Neural progenitor cell (in vitro differentiated cells): ENCODE results near the gene ABCC3. TPM values are rescaled to one million over a fixed set of nuclear protein-coding genes. Genes with fewer than 3 reads are reported as not detected.

ENCODE experiments used
- DNase-seq: peaks from one replicate; pipeline ENCODE4 v3.0.0-alpha.2; 2016; ENCODE audit warnings: low spot score
- H2AFZ ChIP-seq: fragments of 200-600 bp; sonication (generic); replicated peaks from 2 replicates; pipeline ENCODE4 v1.6.1; 2016; ENCODE audit warnings: antibody characterized with exemption
- H3F3A ChIP-seq: fragments of 200-600 bp; sonication (generic); 2 replicates; pipeline ENCODE4 v1.6.1; 2016; ENCODE audit warnings: antibody characterized with exemption, low read depth
- H3K27ac ChIP-seq: fragments of 200-600 bp; sonication (generic); 2 replicates; pipeline ENCODE4 v1.5.1; 2016; ENCODE audit warnings: mild to moderate bottlenecking
- H3K27me3 ChIP-seq: fragments of 200-600 bp; sonication (generic); 2 replicates; pipeline ENCODE4 v1.6.1; 2016; ENCODE audit warnings: mild to moderate bottlenecking, moderate library complexity
- H3K36me3 ChIP-seq: fragments of 200-600 bp; sonication (generic); 2 replicates; pipeline ENCODE4 v1.5.1; 2016
- H3K4me1 ChIP-seq: fragments of 200-600 bp; sonication (generic); 2 replicates; pipeline ENCODE4 v1.6.1; 2016; ENCODE audit warnings: mixed run types
- H3K4me2 ChIP-seq: fragments of 200-600 bp; sonication (generic); 2 replicates; pipeline ENCODE4 v1.6.1; 2016
- H3K4me3 ChIP-seq: fragments of 200-600 bp; sonication (generic); 2 replicates; pipeline ENCODE4 v1.5.1; 2016
- H3K79me2 ChIP-seq: fragments of 200-600 bp; sonication (generic); 2 replicates; pipeline ENCODE4 v1.6.1; 2016; ENCODE audit warnings: low read depth
- H3K9ac ChIP-seq: fragments of 200-600 bp; sonication (generic); 2 replicates; pipeline ENCODE4 v1.6.1; 2016
- H3K9me3 ChIP-seq: fragments of 200-600 bp; sonication (generic); 2 replicates; pipeline ENCODE4 v1.5.1; 2016; ENCODE audit warnings: low read depth
- H4K20me1 ChIP-seq: fragments of 200-600 bp; sonication (generic); 2 replicates; pipeline ENCODE4 v1.6.1; 2016; ENCODE audit warnings: low read depth
- H3K27ac Mint-ChIP-seq: 3 replicates; pipeline ENCODE4 v1.8.0; 2021; ENCODE audit warnings: mixed read lengths
- H3K27me3 Mint-ChIP-seq: 2 replicates; pipeline ENCODE4 v1.8.0; 2022; ENCODE audit warnings: low read depth, mild to moderate bottlenecking, inconsistent platforms, moderate library complexity, mixed read lengths; ENCODE audit not compliant: insufficient read depth
- H3K36me3 Mint-ChIP-seq: 3 replicates; pipeline ENCODE4 v1.8.0; 2021; ENCODE audit warnings: mixed read lengths
- H3K4me1 Mint-ChIP-seq: 3 replicates; pipeline ENCODE4 v1.8.0; 2021; ENCODE audit warnings: mixed read lengths
- H3K4me3 Mint-ChIP-seq: 3 replicates; pipeline ENCODE4 v1.8.0; 2021; ENCODE audit warnings: mild to moderate bottlenecking, moderate library complexity, mixed read lengths
- H3K9me3 Mint-ChIP-seq: 3 replicates; pipeline ENCODE4 v1.8.0; 2020; ENCODE audit warnings: mixed read lengths
- EZH2 ChIP-seq: fragments of 200-600 bp; sonication (generic); IDR thresholded peaks from 2 replicates; pipeline ENCODE4 v1.6.1; 2017; ENCODE audit warnings: antibody characterized with exemption, mild to moderate bottlenecking, moderate library complexity
- EZH2phosphoT487 ChIP-seq: fragments of 200-600 bp; sonication (generic); IDR thresholded peaks from 2 replicates; pipeline ENCODE4 v1.6.1; 2017; ENCODE audit warnings: antibody characterized with exemption
- total RNA-seq: library from RNA; depleted of rRNA; stranded (reverse); fragments of >200 nt; gene quantifications from 2 replicates; pipeline ENCODE4 v1.2.3, GENCODE V29; 2015; ENCODE audit warnings: low replicate concordance
- TF ChIP-seq, protein P1 (sequence below): fragments of 200-600 bp; sonication (generic); IDR thresholded peaks from 2 replicates; pipeline ENCODE4 v1.5.1; 2017; ENCODE audit warnings: antibody characterized with exemption, mild to moderate bottlenecking

Gene ABCC3
- total RNA-seq, 1 donor from 2014 or later: not detected

- no peak overlapping the region for H3K4me3 Mint-ChIP-seq
- H3K79me2 ChIP-seq: no peaks in the 10 kb centered on the region
Measured at GRCh38 chr17:50684288-50684611, 49.6 kb downstream of the ABCC3 start.

DNA sequence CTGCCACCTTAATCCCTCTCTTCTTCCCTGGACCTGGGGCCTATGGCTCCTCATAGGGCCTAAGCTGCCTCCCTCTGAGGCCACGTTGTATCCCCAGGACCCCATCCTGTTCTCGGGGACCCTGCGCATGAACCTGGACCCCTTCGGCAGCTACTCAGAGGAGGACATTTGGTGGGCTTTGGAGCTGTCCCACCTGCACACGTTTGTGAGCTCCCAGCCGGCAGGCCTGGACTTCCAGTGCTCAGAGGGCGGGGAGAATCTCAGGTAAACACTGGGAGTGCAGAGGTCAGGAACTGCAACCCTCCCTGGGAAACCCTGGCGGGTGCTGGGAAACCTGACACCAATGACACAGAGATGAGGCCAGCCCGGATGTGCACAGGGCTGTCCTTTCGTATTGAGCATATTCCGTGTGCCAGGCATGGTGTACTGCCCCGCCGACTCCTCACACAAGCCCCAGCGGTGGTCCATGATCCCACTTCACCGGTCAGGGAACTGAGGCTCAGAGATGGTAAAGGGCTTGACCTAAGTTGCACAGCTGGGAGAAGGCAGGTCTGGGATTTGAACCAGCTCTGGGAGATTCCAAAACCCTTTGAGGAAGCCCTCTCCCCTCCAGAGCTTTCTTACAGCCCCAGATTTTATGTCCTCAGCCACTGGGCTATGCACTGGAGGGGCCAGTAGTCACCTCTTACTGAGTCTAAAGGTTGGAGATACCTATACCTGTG, 50.1 kb downstream of the ABCC3 start:
- H3K9me3 ChIP-seq: no peaks in the 10 kb centered on the region
- no peaks in the 10 kb centered on the region for H4K20me1 ChIP-seq
- peaks cover 72% of the 10 kb centered on the region for H3K4me1 Mint-ChIP-seq
- no peak overlapping the region for H3K9ac ChIP-seq
- TF ChIP-seq EZH2: no peak
- no peak for TF ChIP-seq EZH2phosphoT487
- TF ChIP-seq, protein P1, sequence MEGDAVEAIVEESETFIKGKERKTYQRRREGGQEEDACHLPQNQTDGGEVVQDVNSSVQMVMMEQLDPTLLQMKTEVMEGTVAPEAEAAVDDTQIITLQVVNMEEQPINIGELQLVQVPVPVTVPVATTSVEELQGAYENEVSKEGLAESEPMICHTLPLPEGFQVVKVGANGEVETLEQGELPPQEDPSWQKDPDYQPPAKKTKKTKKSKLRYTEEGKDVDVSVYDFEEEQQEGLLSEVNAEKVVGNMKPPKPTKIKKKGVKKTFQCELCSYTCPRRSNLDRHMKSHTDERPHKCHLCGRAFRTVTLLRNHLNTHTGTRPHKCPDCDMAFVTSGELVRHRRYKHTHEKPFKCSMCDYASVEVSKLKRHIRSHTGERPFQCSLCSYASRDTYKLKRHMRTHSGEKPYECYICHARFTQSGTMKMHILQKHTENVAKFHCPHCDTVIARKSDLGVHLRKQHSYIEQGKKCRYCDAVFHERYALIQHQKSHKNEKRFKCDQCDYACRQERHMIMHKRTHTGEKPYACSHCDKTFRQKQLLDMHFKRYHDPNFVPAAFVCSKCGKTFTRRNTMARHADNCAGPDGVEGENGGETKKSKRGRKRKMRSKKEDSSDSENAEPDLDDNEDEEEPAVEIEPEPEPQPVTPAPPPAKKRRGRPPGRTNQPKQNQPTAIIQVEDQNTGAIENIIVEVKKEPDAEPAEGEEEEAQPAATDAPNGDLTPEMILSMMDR: no peak
- H3K4me1 ChIP-seq: peaks cover 24% of the 10 kb centered on the region
- no peaks in the 10 kb centered on the region for H3K36me3 ChIP-seq
- no peaks in the 10 kb centered on the region for H3K79me2 ChIP-seq
- H3K4me3 Mint-ChIP-seq: no peak overlapping the region
- H3K4me3 ChIP-seq: no peak overlapping the region
- peak overlapping the region; percentile 16 for H3K4me2 ChIP-seq
- H3K27me3 Mint-ChIP-seq: peaks cover 19% of the 10 kb centered on the region
- peak; percentile 33 for DNase-seq
- H3K9me3 Mint-ChIP-seq: no peaks in the 10 kb centered on the region
- H3K27ac ChIP-seq: peak overlapping the region; percentile 48
- H3K27me3 ChIP-seq: no peaks in the 10 kb centered on the region
- no peaks in the 10 kb centered on the region for H3K36me3 Mint-ChIP-seq
- H3F3A ChIP-seq: peaks cover 40% of the 10 kb centered on the region
- H2AFZ ChIP-seq: no peak overlapping the region
- no peak overlapping the region for H3K27ac Mint-ChIP-seq

More at GRCh38 chr17:50684288-50684611, 49.6 kb downstream of the ABCC3 start:
- Mint-ChIP-seq H3K27ac (peak overlapping the region; percentile 10), H3K27me3 (peaks cover 20% of the 10 kb centered on the region), H3K9me3 (no peaks in the 10 kb centered on the region), H3K4me1 (peaks cover 67% of the 10 kb centered on the region), H3K36me3 (no peaks in the 10 kb centered on the region)
- Histone ChIP-seq H3K9ac (no peak overlapping the region), H3K4me2 (peak overlapping the region; percentile 16), H3K36me3 (no peaks in the 10 kb centered on the region), H3F3A (peaks cover 35% of the 10 kb centered on the region), H3K9me3 (no peaks in the 10 kb centered on the region), H3K27ac (peak overlapping the region; percentile 48), H2AFZ (no peak overlapping the region), H4K20me1 (no peaks in the 10 kb centered on the region), H3K27me3 (no peaks in the 10 kb centered on the region), H3K4me1 (peaks cover 19% of the 10 kb centered on the region), H3K4me3 (no peak overlapping the region)
- TF ChIP-seq, protein P1: no peak
- TF ChIP-seq EZH2phosphoT487 (no peak), EZH2 (no peak)
- DNase-seq: peak; percentile 26

DNA sequence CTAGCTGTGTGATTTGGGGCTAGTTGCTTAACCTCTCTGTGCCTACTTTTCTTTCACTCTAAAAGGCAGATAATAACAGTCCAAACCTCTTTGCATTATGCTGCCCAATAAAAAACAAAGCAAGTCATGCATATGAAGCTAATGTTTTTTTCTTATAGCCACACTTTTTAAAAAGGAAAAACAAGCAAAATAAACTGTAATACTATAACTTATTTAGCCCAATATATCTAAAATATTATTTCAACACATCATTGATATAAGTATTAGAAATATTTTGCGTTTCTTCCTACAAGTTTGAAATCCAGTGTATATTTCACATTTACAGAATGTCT, 50.6 kb downstream of the ABCC3 start:
- no peak overlapping the region for H3K4me3 ChIP-seq
- no peak for DNase-seq
- H4K20me1 ChIP-seq: no peaks in the 10 kb centered on the region
- no peak overlapping the region for H3K4me2 ChIP-seq
- H3K27me3 Mint-ChIP-seq: peaks cover 19% of the 10 kb centered on the region
- no peak overlapping the region for H3K9ac ChIP-seq
- no peak overlapping the region for H3K27ac ChIP-seq
- no peaks in the 10 kb centered on the region for H3K9me3 ChIP-seq
- H3F3A ChIP-seq: peaks cover 45% of the 10 kb centered on the region
- no peaks in the 10 kb centered on the region for H3K27me3 ChIP-seq
- no peaks in the 10 kb centered on the region for H3K9me3 Mint-ChIP-seq
- H2AFZ ChIP-seq: no peak overlapping the region
- no peaks in the 10 kb centered on the region for H3K79me2 ChIP-seq
- H3K36me3 Mint-ChIP-seq: no peaks in the 10 kb centered on the region
- no peak overlapping the region for H3K4me3 Mint-ChIP-seq
- no peaks in the 10 kb centered on the region for H3K36me3 ChIP-seq
- no peak for TF ChIP-seq EZH2phosphoT487
- TF ChIP-seq, protein P1: no peak
- no peak for TF ChIP-seq EZH2
- H3K27ac Mint-ChIP-seq: no peak overlapping the region
- peaks cover 29% of the 10 kb centered on the region for H3K4me1 ChIP-seq
- peaks cover 76% of the 10 kb centered on the region for H3K4me1 Mint-ChIP-seq
